AG09319 (cell line): ENCODE results near the gene BSN.

Source experiments
- DNase-seq: peaks from one replicate; pipeline ENCODE4 v3.0.0-alpha.2; 2010; ENCODE audit warnings: low read depth; ENCODE audit errors: extremely low read depth
- TF ChIP-seq, protein P1 (sequence below): IDR thresholded peaks from 2 replicates; pipeline ENCODE4 v1.5.1; 2011; ENCODE audit warnings: low read depth, mild to moderate bottlenecking, inconsistent platforms, low read length, moderate library complexity

Gene BSN

DNA sequence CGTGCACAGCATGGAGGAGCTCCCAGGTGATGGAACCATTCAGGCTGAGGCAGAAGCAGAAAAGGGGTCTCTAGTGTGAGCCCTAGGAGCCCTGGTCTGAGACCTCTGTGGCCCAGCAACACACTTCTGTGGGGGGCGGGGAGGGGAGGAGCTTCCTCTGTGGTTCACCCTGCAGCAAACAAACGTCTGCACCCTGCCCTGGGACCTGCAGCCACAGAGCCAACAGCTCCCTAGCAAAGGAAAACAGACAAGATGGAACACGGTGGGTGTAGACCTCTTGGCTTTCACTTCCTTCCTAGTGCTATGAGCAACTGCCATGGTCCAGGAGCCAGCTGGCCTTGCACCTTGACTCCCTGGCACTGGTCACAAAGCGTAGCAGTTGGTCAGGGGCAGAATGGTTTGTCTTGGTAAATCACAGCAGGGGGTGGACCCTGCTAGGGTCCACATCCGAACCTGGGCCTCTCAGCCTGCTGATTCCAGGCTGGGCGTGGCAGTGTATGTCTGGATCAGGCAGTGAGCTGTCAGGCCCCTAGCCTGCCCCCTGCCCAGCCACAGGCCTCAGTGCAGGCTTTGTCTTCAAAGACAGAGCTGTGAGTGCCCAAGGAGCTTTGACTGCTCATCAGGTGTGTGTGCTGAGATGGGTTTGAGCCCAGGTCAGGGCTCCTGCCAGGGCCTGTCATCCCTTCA, 158.5 kb downstream of the BSN start:
- no peak for DNase-seq
- TF ChIP-seq, protein P1, sequence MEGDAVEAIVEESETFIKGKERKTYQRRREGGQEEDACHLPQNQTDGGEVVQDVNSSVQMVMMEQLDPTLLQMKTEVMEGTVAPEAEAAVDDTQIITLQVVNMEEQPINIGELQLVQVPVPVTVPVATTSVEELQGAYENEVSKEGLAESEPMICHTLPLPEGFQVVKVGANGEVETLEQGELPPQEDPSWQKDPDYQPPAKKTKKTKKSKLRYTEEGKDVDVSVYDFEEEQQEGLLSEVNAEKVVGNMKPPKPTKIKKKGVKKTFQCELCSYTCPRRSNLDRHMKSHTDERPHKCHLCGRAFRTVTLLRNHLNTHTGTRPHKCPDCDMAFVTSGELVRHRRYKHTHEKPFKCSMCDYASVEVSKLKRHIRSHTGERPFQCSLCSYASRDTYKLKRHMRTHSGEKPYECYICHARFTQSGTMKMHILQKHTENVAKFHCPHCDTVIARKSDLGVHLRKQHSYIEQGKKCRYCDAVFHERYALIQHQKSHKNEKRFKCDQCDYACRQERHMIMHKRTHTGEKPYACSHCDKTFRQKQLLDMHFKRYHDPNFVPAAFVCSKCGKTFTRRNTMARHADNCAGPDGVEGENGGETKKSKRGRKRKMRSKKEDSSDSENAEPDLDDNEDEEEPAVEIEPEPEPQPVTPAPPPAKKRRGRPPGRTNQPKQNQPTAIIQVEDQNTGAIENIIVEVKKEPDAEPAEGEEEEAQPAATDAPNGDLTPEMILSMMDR: no peak

DNA sequence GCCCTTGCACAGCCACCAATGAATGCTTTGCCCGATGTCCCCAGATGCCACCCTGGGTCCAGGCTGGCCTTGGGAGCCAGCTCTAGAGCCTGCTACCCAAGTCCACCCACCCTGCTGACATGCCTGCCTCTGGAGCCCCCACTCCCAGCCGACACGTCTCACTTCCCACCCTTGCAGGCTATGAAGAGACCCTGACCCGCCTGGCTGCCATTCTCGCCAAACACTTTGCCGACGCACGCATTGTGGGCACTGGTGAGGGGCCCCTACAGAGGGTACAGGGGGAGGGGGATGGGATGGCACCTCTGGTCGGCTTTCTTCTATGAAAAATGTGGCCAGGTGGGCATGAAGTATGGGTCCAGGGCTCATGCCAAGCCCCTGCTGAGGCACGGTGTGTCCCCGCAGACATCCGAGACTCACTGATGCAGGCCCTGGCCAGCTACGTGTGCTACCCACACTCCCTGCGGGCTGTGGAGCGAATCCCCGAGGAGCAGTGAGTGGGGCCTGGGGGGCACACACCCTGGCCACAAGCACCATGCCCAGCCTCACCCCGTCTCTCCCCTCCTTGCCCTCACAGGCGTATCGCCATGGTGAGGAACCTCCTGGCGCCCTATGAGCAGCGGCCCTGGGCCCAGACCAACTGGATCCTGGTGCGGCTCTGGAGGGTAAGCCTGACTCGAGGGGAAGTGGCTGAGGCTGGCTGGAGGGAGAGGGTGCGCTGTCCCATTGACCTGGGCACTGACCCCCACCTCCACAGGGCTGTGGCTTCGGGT, 159.2 kb downstream of the BSN start:
- DNase-seq: no peak
- TF ChIP-seq, protein P1: no peak

DNA sequence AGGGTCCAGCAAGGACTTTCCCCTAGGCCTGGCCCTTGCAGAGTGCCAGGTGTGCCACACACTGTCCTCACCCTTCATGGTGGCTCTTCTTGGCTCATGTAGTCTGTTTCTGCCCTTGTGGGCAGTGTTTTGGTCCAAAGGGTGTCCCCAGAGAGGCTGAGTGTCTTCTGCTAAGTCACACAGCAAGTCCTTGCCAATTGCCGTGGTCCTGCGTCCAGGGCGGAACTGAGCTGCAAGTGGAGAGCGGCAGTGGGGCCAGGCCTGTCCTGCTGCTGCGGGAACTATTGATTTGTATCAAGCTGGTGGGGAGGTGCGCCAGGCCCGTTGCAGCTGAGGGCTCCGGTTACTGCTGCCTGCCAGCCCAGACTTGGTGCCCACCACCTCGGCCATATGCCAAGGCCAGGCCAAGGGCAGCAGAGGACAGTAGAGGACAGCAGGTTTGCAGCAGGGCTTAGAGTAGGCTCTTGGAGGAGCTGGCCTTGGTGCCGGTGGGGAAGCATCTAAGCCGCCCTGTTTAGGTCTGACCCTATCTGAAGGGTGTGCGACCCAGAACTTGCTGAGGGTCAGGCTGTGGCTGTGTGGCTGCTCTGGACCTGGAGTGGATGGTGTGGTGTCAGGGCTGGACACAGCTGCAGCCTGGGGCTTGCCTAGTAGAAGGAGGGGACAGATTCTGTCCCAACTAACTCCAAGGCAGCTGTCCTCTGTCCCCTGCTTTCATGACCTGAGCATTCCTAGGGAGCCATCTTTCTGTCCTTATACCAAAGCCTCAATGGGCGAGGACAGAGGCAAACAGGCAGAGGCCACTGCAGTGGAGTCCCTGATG, 160.7 kb downstream of the BSN start:
- TF ChIP-seq, protein P1: no peak
- no peak for DNase-seq

DNA sequence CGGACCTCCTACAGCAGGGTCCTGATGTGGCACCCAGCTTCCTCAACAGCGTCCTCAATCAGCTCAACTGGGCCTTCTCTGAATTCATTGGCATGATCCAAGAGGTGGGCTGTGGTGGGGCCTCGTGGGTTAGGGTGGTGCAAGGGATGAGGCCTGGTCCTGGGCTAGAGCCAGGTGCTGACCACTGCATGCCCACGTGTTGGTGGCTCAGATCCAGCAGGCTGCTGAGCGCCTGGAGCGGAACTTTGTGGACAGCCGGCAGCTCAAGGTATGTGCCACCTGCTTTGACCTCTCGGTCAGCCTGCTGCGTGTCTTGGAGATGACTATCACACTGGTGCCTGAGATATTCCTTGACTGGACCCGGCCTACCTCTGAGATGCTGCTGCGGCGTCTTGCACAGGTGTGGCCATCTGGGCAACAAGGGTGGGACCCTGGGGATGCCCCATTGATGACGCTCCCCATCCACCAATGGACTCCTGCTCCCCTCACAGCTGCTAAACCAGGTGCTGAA, 161.4 kb downstream of the BSN start:
- TF ChIP-seq, protein P1: no peak
- DNase-seq: no peak

DNA sequence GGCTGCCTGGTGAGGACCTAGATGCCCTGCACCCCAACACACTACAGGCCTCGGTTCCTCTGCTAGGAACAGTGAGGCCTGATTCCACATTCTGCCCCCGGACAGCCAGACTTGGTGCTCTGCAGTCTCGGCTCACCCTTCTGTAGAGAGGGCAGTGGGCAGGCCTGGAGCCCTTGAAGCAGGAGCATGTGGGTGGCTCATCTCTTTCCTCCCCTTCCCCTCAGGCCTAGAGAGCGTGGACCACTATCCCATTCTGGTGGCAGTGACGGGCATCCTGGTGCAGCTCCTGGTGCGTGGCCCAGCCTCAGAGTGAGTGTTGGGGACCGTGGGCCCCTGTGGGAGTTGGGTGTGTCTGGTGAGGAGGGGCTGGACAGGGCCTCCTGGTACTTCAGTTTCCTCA, 161.9 kb downstream of the BSN start:
- DNase-seq: no peak
- TF ChIP-seq, protein P1: no peak

DNA sequence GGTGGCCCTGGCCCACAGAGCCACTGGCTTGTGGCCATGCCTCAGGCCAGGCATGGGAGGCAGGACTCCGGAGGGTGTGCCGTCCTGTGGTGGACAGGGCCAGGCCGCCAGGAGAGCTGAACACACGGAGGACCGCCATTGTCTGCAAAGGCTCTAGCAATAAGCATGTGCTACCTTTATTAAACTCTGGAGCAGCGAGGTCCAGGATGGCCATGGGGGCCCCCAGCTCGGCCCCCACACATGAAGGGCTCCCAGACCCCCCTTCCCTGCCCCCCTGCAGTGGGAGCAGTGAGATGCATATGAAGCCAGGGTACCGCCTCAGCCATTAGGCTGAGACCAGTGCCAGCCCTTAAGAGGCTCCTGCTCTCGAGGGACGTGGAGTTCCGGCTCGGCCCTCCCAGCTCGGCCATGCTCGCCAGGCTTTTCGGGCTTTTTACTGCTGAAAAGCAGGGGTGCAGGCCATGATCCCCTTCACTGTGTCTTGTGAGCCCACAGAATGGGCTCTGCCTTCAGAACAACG, 162.5 kb downstream of the BSN start:
- no peak for DNase-seq
- TF ChIP-seq, protein P1: no peak
